CD4-positive, alpha-beta T cell treated with Interleukin-17A for 4 hours (primary cell): ENCODE measurements around the gene ZNF212.

ENCODE experiments used
- DNase-seq: peaks from one replicate; pipeline ENCODE4 v3.0.0-alpha.2; 2020; ENCODE audit warnings: mixed read lengths

Gene ZNF212

DNA sequence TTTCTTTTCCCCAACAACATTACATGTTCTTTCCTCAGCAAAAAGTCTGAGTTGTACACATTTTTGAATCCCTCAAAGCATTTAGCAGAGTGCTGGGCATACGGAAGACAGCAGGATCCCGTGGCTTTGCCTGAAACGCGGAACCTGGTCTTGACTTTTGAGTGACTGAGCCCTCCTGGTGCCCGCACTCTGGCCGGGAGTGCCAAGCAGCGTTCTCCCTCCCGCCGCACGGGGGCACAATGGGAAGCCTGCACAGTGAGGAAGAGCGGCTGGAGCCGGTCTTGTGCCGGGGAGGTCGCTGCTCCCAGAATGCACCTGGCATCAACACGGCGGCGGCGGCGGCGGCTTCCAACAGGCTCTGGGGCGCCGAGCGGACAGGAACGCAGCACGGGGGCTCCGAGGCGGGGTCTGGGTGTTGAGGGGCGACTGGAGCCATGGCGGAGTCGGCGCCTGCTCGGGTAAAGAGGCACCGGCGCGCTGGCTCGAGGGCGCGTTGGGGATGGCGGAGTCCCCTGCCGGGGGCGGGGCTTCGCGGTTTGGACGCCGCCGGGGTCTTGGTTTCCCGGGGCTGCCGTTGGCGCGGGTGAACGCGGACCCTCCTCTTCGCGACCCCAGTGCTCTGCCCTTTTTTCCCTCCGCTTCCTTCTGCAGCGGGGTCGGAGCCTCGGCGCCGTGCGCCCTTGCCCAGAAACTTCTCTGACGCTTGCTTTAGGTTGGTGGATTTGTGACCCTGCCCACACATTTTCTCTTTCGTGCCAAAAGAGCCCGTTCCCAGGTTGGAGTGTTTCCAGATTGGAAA is at the start of gene ZNF212:
Gene ZNF212 (plus strand): TSS at position 307 of the 799 bp plus-strand sequence. CDS start 128 bp downstream, at position 435.
- DNase-seq, result peak; percentile 91

DNA sequence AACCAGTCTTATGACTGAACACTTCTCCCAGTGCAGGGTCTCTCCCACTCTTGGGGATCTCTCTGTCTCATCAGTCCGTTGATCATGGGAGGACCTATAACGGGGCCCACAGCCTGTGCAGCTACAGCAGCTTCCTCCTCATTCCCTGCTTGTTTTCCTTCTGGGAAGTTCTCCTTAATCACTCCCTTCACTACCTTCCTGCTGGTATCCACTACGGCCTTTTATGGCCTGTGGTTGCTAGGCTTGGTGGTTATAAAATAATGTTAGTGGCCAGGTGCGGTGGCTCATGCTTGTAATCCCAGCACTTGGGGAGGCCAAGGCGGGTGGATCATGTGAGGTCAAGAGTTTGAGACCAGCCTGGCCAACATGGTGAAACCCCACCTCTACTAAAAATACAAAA is 47.6 kb upstream of the ZNF212 start:
- DNase-seq, result no peak

DNA sequence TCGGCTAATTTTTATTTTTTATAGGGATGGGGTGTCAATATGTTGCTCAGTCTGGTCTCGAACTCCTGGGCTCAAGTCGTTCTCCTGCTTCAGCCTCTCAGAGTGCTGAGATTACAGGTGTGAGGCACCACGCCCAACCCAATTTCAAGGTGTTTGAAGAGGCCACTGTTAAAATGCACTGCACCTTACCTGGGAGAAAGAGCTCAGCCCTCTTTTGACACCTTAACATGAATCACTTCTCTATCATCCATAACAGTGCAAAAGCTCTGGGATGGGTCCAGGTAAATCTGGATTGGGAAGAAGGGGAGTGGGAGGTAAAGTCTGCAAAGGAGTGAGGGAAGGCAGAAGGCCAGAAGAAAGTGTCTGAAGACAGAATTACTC is 44.7 kb upstream of the ZNF212 start:
- DNase-seq, result no peak

DNA sequence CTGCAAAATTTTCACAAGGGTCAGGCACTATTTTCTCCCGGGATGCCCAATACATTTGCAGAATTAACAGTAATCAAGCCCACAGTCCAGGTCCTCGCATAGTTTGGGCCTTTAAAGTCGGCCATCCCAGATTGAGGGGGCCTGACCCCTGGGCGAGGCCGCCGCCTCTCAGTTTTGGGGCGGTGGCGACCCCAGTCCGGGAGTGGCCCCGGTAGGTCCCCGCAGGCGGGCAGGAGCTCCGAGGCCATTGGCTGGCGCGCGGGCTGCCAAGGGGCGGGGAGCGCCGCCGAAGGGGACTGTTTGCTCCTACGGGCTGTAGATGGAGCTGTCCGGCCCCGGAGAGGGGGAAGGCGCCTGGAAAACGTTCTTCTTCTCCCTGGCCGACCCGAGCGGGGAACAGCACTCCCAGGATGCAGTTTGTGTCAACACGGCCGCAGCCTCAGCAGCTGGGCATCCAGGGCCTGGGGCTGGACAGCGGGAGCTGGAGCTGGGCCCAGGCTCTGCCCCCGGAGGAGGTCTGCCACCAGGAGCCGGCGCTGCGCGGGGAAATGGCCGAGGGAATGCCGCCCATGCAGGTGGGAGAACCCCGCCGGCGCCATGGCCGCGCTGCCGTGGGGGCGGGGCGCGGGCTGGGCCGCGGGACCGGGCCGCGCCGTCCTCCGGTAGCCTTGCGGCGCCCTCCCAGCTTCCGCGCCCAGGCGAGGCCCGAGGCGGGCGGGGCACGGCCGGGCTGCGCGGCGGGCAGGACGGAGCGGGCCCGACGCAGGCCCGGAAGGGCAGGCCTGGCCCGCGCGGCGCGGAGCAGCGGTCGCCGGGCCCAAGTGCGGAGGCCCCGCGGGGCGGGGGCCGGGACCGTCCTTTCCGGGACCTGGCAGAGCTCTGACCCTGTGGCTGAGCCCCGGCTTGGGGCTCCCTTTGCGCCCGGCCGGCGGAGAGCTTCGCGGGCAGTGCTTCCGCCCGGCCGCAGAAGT is 44.0 kb upstream of the ZNF212 start, which contains the start of gene ZNF282:
Gene ZNF282 (plus strand): TSS at position 367 of the 971 bp plus-strand sequence. CDS start 44 bp downstream, at position 411.
- DNase-seq, result peak; percentile 75

DNA sequence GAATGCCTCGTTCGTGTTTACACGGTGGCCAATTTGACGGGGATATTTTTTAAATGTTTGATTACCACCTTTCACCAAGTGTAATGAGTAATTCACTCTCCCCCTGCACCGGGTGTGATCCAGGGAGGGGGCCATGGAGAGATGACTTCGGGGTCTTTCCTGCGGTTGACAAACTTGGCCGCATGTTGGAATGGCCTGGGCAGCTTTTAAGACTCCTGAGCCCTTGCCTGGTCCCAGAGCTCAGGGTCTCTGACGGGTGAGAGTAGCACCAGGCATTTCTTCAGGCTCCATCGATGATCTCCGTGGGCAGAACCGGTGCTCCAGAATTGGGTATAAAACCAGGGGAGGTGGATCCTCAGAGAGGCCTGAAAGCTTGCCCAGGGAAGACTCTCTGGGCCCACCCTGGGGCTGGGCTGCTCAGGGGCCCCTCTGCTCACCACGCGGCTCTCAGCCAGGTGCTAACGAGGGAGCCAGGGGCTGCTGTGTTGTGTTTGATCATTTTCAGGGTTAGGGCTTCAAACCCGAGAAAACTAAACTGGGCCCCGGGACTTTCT is 43.2 kb upstream of the ZNF212 start:
- peak; percentile 6 for DNase-seq

DNA sequence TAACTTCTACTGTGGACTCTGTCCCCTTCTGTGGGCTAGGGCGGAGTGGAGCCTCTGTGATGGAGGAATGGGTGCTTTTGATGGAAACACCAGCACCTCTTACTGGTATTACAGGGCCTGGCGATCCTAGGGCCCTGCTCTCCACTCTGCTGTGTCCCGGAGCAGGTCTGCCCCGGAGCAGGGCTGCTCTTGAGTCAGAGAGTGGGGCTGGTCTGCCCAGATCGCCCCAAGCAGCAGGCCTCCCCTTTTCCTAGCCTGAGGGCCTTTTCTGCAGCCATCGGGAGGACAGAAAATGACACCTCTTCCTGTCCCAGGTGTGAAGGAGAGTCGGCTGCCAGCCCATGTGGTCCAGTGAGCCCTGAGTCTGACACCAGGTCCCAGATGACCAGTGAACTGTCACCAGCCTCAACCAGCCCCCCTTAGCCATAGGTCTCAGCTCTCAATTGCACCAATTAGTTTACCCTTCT is 42.7 kb upstream of the ZNF212 start:
- DNase-seq, result no peak

DNA sequence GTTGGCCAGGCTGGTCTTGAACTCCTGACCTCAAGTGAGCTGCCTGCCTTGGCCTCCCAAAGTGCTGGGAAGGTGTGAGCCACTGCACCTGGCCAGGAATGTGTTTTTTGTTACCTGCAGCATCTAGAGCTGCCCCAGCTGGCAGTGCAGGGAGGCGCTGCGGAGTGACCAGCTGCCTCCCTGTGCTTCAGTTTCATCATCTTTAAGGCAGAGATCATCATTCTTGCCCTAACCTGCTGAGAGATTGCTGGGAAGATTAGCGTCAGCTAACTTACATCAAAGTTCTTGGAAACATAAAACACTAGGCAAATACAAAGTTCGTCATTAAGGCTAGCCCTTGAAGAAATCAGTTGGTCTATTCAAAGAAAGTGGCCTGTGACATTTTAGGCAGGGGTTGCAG is 41.8 kb upstream of the ZNF212 start:
- DNase-seq, result no peak

DNA sequence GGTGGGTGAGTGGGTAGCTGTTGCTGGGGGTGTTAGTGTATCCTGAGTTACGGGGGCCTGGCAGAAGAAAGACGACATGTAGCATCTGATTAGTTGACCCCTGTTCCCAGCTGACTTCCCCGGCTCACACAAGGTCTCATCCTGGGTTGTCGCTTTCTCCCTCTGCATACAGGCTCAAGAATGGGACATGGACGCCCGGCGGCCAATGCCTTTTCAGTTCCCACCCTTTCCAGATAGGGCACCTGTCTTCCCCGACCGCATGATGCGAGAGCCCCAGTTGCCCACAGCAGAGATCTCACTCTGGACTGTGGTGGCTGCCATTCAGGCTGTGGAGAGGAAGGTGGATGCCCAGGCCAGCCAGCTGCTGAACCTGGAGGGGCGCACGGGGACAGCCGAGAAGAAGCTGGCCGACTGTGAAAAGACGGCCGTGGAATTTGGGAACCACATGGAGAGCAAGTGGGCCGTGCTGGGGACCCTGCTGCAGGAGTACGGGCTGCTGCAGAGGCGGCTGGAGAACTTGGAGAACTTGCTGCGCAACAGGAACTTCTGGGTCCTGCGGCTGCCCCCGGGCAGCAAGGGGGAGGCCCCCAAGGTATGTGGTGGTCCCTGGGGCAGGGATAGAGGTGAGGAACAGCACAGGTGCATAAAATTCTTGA is 41.2 kb upstream of the ZNF212 start:
- DNase-seq, result no peak

DNA sequence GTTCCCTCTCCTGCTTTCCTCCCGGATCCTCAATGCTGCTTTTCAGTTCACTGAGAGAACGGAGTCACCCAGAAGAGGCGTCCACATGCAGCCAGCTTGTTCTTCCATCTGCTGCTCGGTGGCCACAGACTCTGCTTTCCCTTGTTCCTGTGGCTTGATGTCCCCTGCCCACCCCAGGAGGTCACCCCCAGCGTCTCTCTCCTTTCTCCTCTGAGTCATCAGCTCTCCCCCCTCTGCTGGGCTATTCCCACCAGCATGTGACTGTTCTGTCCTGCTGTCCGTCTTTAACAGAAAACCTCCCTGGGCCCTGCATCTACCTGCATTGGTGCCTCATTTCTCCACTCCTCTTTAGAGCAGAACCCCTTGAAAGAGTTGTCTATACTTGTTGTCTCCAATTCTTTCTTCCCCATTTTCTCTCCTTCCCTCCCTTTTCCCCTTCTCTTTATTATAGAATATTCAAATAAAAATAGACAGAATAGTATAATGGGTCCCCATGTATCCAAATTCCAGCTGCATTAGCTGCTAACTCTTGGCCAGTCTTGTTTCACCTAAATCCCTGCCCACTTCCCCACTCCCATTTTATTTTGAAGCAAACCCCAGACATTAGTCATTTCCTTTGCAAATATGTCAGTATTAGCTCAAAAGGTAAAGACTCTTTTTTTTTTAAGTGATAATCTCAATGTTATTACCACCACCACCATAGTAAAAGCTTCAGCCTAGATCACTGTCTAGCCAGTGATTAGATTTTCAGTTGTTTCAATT is 40.0 kb upstream of the ZNF212 start:
- DNase-seq, result no peak

DNA sequence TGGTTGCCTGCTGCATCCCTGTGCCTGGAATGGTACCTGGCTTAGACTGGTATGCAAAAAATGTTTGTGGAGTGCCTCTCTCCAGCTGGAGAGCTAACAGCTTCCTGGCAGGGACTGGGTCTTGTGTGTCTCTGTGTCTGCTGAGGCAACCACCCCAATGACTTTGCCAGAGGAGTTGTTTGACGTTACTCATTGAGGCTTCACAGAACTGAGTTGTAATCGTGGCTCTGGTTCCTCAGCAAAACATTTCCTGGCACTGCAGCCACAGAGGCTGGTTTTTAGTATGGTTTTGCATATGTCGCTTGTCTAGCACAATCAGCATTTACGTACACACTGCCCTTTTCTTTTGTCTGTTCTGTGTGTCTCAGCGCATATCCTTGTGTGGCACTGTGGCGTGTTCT is 36.6 kb upstream of the ZNF212 start:
- DNase-seq, result no peak

DNA sequence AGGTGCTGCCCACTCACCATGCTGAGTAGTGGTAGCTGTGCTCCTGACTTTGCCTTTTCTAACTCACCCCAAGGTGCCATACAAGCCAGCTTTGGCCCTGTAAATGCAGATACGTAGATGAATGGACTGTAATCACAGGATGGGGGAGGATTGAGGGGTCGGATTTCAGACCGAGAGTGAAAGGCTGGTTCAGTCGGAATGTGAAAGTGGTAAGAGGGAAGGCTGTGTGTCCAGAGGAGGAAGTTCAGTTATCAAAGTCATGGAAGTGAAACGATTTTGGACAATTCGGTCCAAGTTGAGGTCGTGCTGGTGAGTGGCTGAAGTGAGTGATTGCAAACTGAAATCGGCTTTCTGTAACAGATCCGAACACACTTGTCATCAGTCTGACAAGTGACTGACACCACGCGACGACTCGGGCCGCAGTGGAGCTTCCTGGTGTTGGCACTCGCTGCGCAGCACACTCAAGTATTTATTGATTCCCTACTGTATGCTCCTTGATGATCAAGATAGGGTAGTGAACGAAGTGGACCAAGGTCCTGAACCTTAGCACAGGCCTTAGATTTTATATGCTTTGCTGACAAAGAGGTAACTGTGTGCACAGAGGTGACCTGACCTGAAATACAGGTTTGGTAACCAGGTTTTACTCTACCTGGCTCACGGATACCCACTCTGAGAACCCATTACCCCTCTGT is 33.6 kb upstream of the ZNF212 start:
- DNase-seq, result no peak

DNA sequence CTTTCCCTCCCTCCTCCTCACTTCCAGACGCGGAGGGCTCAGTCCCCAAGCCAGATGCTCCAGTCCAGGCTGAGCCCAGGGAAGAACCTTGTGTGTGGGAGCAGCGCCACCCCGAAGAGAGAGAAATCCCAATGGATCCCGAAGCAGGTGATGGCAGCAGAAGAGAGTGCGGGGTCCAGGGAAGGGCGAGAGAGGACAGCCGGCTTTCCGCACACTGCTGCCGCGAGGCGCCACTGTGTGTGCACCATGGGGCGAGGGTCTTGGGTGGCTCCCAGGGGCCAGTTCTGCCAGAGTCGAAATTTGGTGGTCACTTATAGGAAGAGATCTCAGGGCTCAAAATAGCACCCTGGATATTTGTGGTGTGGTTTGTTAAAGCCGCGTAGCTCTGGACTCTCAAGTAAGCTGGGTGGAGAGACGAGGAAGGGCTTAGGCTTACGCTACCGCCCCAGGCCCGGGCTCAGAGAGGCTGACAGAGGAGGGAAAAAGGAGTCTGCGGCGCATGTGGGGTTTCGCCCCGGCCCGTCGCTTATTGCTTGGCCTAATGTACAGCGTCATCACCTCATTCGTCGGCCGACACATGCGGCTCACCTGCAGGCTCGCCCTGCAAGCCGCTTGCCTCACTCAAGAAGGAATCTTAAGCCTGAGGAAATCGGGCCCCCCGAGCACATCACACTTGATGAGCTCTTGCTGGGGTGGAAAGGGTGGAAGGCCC is 32.0 kb upstream of the ZNF212 start:
- DNase-seq, result no peak

DNA sequence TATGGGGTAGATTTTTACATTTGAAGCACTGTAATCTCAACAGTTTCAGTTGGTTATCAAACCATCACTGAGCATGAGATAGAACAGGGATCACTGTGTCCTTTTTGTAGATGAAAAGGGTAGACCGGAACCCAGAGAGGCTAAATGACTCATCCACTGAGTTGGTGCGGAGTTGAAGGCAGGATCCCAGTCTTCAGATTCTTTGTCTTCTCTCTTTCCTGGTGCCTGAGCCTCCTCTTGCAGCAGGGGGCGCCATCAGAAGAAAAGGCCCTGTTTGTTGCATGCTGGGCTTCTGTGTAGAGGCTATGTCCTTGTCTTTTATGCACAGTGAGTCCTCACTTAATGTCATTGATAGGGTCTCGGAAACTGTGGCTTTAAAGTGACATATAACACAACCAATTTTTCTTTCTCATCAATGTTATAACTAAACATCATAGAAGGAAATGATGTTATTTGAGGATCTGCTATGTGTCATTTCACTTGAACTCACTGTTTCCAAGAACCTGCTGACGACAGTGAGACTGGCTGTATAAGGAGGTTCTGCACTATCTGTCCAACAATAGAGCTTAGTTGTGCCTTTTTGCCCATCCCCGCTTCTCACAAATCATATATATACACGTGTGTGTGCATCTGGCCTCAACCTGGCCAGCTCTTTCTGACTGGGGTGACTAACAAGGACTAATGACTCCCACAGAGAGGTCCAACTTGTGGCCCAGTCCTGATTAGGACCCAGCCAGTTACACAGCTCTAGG is 29.8 kb upstream of the ZNF212 start:
- peak; percentile 66 for DNase-seq

DNA sequence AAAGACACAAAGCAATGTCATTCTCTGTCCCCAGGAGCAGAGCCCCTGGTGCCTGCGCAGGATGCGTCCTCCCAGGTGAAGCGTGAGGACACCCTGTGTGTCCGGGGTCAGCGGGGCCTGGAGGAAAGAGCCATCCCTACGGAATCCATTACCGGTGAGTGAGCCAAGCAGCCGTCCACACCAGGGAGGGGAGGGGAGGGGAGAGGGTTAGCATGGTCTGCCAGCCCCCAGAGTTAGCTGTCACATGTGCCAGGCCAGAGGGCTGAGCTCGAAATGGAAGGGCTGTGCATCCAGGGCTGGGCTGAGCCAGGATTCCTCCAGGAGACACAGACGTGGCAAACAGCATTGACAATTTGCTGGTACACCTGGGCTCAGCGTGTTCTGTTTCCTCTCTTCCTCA is 28.9 kb upstream of the ZNF212 start:
- no peak for DNase-seq

DNA sequence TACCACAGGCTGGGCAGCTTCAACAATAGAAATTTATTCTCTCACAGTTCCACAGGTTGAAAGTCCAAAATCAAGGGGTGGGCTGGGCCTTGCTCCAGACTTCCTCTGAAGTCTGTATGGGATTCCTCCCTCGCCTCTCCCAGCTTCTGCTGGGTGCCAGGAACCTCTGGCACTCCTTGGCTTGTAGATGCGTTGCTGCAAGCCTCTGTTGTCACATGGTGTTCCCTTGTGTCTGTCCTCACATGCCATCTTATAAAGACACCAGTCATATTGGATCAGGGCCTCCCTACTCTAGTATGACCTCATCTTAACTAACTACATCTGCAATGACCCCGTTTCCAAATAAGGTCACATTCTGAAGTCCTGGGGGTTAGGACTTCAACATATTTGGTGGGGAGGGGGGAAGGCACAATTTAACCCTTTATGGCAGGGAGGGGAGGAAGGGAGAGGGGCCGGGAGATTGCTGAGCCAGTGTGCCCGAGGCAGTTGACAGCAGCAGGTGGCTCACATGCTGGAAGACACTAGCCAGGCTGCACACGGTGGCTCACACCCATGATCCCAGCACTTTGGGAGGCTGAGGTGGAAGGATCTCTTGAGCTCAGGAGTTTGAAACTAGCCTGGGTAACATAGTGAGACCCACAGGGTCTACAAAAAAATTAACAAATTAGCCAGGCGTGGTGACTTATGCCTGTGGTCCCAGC is 25.3 kb upstream of the ZNF212 start:
- no peak for DNase-seq

DNA sequence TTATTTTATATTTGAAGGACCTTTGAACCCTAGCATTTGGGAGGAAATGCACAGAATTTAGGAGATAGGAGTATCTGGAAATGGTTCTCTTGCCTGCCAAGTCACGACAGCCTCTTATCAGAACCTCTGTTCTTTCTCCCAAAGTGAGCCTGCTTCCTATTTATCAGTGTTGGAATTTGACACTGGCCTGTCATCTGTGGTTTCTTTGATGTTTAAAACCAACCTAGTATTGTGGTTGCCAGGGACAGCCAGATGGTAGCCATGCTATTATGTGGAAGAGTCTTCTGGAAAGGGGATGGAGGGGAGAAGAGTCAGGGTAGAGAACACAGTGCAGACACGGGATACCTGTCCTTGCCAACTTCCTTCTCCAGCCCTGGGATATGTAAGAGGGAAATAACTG is 23.0 kb upstream of the ZNF212 start:
- DNase-seq, result no peak

DNA sequence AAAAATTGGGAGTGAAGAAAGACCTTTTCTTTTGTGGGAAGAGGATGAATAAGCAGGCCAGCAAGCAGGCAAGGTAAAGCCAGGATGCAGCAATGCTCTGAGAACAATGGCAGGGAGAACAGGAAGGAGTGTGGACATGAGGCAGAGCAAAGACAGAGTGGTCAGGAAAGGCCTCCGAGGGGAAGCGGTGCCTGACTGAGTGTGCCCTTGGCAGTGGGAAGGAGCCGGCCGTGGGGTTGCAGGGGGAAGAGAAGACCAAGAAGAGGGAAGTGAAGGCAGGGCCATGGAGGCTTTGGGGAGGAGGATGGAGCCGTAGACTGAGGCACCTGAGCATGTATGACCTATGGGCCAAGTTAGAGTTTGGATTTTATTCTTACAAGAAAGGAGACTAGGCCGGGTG is 21.9 kb upstream of the ZNF212 start:
- DNase-seq, result no peak

DNA sequence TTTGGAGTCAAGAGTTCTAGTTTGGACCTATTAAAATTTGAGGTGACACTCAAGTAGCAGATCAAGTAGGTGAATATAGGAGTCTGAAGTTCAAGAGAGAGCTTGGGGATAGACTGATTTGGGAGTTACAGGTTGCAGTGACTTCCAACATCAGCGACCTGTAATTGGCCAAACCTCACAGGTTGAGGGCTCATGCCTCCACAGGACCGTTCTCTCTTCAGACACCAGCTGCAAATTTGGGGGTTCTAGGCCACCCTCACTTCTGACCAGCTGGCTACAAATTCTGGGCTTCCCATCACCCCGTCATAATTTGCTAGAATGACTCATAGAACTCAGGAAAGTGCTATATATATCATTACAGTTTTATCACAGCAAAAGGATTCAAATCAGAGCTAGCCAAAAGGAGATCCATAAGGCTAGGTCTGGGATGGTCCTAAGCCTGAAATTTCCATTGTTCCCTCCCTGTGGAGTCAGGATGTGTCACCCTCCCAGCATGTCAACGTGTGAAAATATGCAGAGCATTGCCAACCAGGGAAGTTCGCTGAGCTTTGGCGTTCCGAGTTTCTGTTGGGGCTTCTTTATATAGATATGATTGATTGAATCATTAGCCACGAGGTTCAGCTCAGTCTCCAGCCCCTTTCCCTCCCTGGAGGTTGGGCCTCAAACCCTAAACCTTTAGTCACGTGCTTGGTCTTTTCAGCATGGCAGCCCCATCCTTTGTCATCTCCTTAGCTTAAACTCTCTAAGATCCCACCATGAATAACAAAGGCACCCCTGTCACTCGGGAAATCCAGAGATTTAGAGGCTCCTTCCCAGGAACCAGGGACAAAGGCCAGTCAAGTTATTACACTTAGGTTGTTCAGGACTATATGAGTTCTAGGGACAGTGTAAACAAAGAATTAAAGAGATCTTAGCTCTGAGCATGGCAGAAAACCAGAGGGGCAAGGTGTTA is 20.7 kb upstream of the ZNF212 start:
- DNase-seq, result no peak
